ENCODE results near the gene C9orf40. TPM values are rescaled to one million over a fixed set of nuclear protein-coding genes. Genes with fewer than 3 reads are reported as not detected.

C9orf40 gene
- total and polyA plus RNA-seq, 2 donors from 2014 or later = 2.3 to 5.2 TPM

DNA sequence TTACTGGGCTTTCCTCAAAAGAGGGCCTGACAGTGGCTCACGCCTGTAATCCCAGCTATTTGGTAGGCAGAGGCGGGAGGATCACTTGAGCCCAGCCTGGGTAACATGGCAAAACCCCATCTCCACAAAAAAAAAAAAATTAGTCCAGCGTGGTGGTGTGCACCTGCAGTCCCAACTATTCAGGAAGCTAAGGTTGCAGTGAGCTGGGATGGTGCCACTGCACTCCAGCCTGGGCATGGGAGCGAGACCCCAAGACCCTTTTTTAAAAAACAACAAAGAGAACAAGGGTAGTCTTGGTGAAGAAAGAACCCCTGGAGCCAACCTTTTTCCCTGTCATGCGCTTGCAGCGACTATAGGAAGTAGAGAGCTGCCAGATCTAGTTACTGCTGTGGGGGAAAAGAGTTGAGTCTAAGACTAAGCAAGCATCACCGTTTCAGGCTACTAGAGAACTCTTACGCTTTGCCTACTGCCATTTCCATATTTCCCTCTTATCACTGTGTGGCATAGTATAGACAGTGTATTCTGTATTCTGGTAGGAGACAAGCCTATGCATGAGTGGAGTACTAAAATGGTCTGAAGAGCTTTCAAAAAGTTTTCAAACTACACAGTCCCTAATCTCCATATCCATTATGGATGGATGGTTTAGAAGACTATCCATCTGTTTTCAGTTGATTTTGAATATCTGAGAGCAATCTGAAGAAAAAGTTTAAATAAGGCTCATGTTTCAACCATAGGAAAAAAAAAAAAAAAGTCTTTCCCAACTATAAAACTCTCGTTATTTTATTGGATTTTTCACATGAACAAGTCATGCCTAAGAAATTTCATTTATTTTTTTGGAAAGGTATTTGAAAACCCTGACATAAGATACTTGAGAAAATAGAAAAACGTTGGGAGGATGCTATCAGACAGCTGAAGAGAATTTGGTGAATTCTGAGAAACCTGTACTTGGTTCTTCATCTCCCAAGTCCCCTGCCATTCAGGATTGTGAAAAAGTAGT is 2.6 kb downstream of the C9orf40 start:
- no peak overlapping the region for H3K27ac ChIP-seq (ENCODE audit: low read depth in 2 of 2, low read length in 2 of 2)
- FAIRE-seq (no peak), DNase-seq (no peak)
- H3K9me3 ChIP-seq (ENCODE audit: control insufficient read depth in 2 of 3, insufficient read depth in 1 of 3, low read length in 3 of 3) = no peaks in the 10 kb centered on the region
- no peak overlapping the region for H3K4me3 ChIP-seq (ENCODE audit: low read length in 3 of 3)
- TF ChIP-seq, protein P1, sequence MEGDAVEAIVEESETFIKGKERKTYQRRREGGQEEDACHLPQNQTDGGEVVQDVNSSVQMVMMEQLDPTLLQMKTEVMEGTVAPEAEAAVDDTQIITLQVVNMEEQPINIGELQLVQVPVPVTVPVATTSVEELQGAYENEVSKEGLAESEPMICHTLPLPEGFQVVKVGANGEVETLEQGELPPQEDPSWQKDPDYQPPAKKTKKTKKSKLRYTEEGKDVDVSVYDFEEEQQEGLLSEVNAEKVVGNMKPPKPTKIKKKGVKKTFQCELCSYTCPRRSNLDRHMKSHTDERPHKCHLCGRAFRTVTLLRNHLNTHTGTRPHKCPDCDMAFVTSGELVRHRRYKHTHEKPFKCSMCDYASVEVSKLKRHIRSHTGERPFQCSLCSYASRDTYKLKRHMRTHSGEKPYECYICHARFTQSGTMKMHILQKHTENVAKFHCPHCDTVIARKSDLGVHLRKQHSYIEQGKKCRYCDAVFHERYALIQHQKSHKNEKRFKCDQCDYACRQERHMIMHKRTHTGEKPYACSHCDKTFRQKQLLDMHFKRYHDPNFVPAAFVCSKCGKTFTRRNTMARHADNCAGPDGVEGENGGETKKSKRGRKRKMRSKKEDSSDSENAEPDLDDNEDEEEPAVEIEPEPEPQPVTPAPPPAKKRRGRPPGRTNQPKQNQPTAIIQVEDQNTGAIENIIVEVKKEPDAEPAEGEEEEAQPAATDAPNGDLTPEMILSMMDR (IDR thresholded peaks at IDR 0.05; ENCODE audit: borderline replicate concordance, extremely low read depth, insufficient read depth) = no peak
- intact Hi-C loops (cut with DNase I) = no loop called here
- no peak overlapping the region for H3K9ac ChIP-seq (ENCODE audit: low read length in 3 of 3)
- no peaks in the 10 kb centered on the region for H3K4me1 ChIP-seq (ENCODE audit: control insufficient read depth in 2 of 3, insufficient read depth in 2 of 3, low read depth in 1 of 3, low read length in 3 of 3)
- no peaks in the 10 kb centered on the region for H3K27me3 ChIP-seq (ENCODE audit: control insufficient read depth, insufficient read depth, low read length)
- H3K36me3 ChIP-seq (ENCODE audit: control insufficient read depth in 2 of 3, insufficient read depth in 3 of 3, low read length in 3 of 3) = no peaks in the 10 kb centered on the region

DNA sequence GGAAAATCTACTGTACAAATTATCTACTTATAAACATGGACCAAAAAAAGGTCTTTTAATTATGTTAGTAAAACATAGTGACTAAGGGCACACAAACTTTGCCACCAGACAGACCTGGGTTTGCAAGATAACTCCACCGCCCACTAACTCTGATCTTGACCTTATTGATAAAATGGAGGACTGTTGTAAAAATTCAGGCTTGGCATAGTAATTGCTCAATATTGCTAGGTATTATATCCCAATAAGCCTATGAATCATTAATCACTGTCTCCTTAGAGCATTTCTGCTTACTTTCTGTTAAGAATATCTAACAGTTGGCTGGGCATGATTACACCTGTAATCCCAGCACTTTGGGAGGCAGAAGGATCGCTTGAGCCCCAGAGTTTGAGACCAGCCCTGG is 3.8 kb downstream of the C9orf40 start:
- no peaks in the 10 kb centered on the region for H3K4me1 ChIP-seq (ENCODE audit: control insufficient read depth in 2 of 3, insufficient read depth in 2 of 3, low read depth in 1 of 3, low read length in 3 of 3)
- no peak overlapping the region for H3K9ac ChIP-seq (ENCODE audit: low read length in 3 of 3)
- H3K27me3 ChIP-seq (ENCODE audit: control insufficient read depth, insufficient read depth, low read length) = no peaks in the 10 kb centered on the region
- DNase-seq (no peak), FAIRE-seq (no peak)
- TF ChIP-seq, protein P1 (IDR thresholded peaks at IDR 0.05; ENCODE audit: borderline replicate concordance, extremely low read depth, insufficient read depth) = no peak
- H3K9me3 ChIP-seq (ENCODE audit: control insufficient read depth in 2 of 3, insufficient read depth in 1 of 3, low read length in 3 of 3) = no peaks in the 10 kb centered on the region
- no peak overlapping the region for H3K4me3 ChIP-seq (ENCODE audit: low read length in 3 of 3)
- no peak overlapping the region for H3K27ac ChIP-seq (ENCODE audit: low read depth in 2 of 2, low read length in 2 of 2)
- intact Hi-C loops (cut with DNase I) = no loop called here
- H3K36me3 ChIP-seq (ENCODE audit: control insufficient read depth in 2 of 3, insufficient read depth in 3 of 3, low read length in 3 of 3) = no peaks in the 10 kb centered on the region

DNA sequence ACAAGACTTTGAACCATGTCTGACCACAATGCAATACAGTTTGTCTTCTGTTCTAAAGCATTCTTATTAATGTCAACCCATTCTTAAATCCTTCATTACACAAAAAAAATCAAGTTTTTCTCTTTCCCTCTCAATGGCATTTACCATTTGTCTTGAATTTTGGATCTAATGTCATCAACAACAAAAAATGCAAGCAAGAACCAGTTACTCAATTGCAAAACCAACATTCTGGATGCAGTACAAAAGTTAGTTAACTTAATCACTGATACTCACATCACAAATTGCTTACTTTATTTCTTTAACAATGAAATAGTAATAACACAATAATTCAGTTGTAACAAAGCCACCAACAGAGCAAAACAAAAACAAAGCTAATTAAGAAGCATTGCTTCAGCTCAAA is 6.0 kb downstream of the C9orf40 start:
- Histone ChIP-seq H3K27ac (ENCODE audit: low read depth in 2 of 2, low read length in 2 of 2) (no peak overlapping the region), H3K36me3 (ENCODE audit: control insufficient read depth in 2 of 3, insufficient read depth in 3 of 3, low read length in 3 of 3) (no peaks in the 10 kb centered on the region), H3K4me3 (ENCODE audit: low read length in 3 of 3) (no peak overlapping the region), H3K9me3 (ENCODE audit: control insufficient read depth in 2 of 3, insufficient read depth in 1 of 3, low read length in 3 of 3) (no peaks in the 10 kb centered on the region), H3K27me3 (ENCODE audit: control insufficient read depth, insufficient read depth, low read length) (no peaks in the 10 kb centered on the region), H3K4me1 (ENCODE audit: control insufficient read depth in 2 of 3, insufficient read depth in 2 of 3, low read depth in 1 of 3, low read length in 3 of 3) (no peaks in the 10 kb centered on the region), H3K9ac (ENCODE audit: low read length in 3 of 3) (no peak overlapping the region)
- intact Hi-C loops (cut with DNase I) = no loop called here
- FAIRE-seq (no peak), DNase-seq (no peak)
- TF ChIP-seq, protein P1 (IDR thresholded peaks at IDR 0.05; ENCODE audit: borderline replicate concordance, extremely low read depth, insufficient read depth) = no peak

Data from kidney (tissue), 14 donors.